GM19193 (cell line): ENCODE data around the gene NFKBIB.

Source experiments
- POLR2A ChIP-seq: IDR thresholded peaks from 4 replicates; pipeline ENCODE4 v1.6.1; 2011; ENCODE audit not compliant: insufficient read depth, insufficient read length; ENCODE audit errors: extremely low read depth

NFKBIB gene, protein sequence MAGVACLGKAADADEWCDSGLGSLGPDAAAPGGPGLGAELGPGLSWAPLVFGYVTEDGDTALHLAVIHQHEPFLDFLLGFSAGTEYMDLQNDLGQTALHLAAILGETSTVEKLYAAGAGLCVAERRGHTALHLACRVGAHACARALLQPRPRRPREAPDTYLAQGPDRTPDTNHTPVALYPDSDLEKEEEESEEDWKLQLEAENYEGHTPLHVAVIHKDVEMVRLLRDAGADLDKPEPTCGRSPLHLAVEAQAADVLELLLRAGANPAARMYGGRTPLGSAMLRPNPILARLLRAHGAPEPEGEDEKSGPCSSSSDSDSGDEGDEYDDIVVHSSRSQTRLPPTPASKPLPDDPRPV

GRCh38 chr19:38899447-38900201 lies at the start of gene NFKBIB, which contains the start of gene SIRT2:
Gene NFKBIB, plus strand, starts transcription at chr19:38899969. Its CDS starts 64 bp downstream, at chr19:38900033.
Gene SIRT2, minus strand, starts transcription at chr19:38899618. Its CDS starts 97 bp downstream, at chr19:38899521.
- TF ChIP-seq POLR2A = peak; percentile 70

DNA sequence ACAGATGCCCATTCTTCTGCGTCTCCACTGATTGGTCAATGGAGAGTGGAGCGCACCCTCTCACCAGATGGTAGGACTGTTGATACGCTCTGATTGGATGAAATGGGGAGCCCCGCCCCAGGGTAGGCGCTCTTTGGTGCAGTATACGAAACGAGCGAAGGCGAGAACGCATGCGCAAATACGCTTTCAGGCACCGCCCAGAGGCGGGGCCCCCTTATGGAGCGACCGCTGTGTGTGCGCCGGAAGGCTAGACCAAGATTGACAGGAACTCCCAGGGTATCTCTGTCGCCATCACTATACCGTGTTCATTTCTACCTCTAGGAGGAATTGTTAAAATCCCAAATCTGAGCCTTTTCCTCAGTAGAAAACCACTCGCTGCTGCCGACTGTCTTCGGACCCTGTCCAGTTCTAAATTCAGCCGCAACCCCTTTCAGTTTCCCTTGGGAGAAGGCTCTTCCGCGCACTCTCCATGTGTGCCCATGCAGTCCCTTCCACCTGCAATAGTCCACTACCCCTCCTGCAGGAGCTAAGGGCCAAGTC lies 49.3 kb upstream of the NFKBIB start:
- TF ChIP-seq POLR2A = peak; percentile 79

GRCh38 chr19:38850976-38851621 lies 48.7 kb upstream of the NFKBIB start:
- TF ChIP-seq POLR2A = no peak

DNA sequence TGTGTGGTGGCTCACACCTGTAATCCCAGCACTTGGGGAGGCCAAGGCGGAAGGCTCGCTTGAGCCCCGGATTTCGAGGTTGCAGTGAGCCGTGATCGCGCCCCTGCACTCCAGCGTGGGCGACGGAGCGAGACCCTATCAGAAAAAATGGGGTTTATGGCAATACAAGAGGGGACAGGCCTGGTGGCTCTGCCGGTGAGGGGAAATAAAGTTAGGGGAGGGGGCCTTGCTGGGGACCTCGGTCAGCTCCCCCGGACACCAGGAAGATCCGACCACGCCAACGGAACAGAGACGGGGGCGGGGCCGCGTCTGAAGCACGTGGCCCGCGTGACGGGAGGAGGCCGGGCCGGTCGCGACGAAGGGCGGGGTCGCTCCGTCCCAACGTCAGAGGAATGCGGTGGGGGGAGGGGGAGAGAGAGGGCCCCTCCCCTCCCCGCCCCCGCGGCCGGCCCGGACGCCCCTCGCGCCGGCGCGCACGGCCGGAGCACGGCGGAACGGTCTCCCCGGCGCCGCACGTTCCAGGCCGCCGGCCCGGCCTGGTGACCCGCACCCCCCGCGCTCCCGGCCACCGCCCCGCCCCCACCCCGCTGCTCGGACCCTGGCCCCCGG lies 48.0 kb upstream of the NFKBIB start:
- TF ChIP-seq POLR2A = peak; percentile 75

DNA sequence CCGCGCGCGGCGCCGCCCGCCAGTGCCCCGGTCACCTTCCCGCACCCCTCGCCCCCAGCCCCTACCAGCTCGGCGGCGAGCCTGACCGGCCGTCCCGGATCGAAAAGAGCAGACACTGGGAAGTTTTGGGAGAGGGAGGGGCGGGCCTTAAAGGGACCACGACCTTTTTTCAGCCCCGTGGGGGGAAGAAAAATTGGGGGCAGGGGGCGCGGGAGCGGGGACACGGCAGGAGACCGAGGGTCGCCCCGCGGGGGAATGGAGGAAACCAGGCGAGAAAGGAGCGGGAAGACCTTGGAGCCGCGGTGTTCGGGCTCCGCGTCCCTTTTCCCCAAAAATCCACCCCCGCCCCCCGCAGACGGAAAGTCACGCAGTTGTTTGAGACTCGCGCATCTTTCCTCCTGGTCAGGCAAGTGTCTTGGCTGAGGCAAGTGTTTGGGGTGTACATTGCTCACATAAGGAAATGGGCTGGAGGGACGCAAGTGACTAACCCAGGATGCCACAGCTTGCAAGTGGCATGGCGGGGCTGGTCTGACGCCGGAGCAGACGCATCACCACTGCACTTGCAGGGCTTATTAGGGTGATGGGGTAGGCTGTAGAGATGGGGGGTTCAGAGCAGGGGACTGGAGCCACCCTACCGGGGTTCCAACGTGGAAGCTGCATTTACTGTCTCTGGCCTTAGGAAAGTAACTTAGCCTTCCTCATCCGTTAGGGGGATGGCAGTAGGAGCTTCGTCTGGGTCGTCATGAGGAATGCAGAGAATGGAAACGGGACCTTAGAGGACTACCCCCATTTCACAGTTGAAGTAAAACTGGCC lies 47.3 kb upstream of the NFKBIB start:
- TF ChIP-seq POLR2A = peak; percentile 51

GRCh38 chr19:38853214-38853613 lies 46.6 kb upstream of the NFKBIB start:
- TF ChIP-seq POLR2A = no peak

DNA sequence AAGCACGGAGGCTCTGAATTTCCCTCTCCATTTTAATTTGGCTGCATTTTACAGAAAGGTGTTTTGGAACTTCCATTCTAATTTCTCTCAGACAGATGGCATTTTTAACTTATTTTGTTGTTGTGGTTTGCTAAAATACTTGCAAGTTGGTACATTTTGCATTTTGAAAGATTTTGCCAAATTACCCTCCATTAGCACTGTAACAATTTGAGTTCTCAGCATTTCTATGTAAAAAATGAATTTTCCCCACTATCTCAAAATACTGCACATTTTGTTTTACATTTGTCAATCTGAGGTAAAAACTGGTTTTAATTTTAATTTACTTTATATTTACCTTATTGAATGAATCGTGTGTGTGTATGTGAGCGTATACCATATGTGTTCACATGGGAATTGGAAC lies 43.0 kb upstream of the NFKBIB start:
- TF ChIP-seq POLR2A = no peak

- no peak for TF ChIP-seq POLR2A
Measured at GRCh38 chr19:38861368-38861767, 38.4 kb upstream of the NFKBIB start.

GRCh38 chr19:38862321-38863059 lies 37.3 kb upstream of the NFKBIB start:
- no peak for TF ChIP-seq POLR2A

- TF ChIP-seq POLR2A = no peak
Measured at GRCh38 chr19:38867171-38867780, 32.5 kb upstream of the NFKBIB start.

DNA sequence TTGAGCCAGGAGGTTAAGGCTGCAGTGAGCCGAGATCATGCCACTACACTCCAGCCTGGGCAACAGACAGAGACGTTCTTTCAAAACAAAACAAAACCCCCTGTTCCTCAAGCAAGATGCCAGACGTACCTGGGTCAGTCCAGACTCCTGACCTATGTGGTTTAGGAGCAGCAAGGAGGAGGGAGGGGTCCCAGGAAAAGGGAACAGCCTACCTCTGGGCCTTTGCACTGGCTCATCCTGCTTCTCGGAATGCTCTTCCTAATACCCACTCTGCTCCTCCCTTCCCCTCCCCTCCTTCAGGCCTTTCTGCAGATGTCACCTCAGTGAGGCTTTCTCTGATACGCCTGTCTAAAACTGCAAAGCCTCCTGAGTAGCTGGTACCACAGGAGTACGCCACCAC lies 31.2 kb upstream of the NFKBIB start:
- TF ChIP-seq POLR2A = no peak

DNA sequence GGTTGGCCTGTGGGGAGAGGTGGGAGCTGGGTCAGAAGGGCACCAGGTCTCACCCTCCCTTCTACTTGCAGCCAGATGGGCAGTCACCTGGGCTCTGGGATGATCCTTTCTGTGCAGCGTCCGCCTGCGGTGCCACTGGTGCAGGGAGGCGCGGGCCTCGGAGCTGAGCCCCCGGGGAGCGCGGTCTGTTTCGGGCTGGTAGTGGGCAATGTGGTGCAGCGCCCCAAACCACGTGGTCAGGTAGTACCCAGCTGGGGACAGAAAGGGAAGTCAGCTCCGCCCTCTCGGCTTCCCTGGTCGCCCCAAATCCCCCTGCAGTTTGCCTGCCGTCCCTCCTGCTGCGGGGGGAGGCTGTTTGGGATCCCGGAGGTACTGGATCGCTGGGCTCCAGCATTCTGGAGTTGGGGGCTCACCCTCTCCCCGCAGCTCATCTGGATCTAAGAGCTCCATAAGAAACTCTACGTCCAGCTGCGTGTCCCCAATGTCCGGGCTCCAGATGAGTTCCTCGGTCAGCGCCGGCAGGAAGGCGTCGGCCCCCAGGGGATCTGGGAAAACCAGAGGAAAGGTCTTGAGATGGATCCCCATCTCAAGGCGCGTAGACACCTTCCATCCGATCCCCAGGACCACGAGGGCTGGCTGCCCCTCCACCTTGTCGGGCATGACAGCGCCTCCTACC lies 30.5 kb upstream of the NFKBIB start:
- TF ChIP-seq POLR2A = no peak

- no peak for TF ChIP-seq POLR2A
Measured at GRCh38 chr19:38869836-38870607, 29.7 kb upstream of the NFKBIB start.
